Fibroblast of lung (primary cell): ENCODE measurements around the gene IGFBP1.

ENCODE experiments used
- CTCF ChIP-seq, 2 donors: IDR thresholded peaks in 1 of 2; conservative IDR thresholded peaks in 1 of 2; 1 replicate in 1 of 2; 2 replicates in 1 of 2; pipeline ENCODE4 v1.5.1; 2011 to 2012; ENCODE audit warnings: low read length in 2 of 2, control low read depth in 1 of 2, inconsistent platforms in 1 of 2, low read depth in 1 of 2, mild to moderate bottlenecking in 1 of 2
- EZH2 ChIP-seq: IDR thresholded peaks from 2 replicates; pipeline ENCODE4 v1.5.1; 2012; ENCODE audit warnings: low read length, control low read depth, mild to moderate bottlenecking; ENCODE audit errors: missing control alignments

- TF ChIP-seq CTCF (conservative IDR thresholded peaks at IDR 0.05 in 1 of 2, IDR thresholded peaks at IDR 0.05 in 1 of 2; ENCODE audit: low read depth in 1 of 2, low read length in 2 of 2) (no peak), EZH2 (no peak)
These were observed 24.7 kb downstream of the IGFBP1 start for GRCh38 chr7:45912972-45913371.
